ENCODE data around the gene GNS.

- TF ChIP-seq CTCF (IDR thresholded peaks at IDR 0.05) (no peak), POLR2A (IDR thresholded peaks at IDR 0.05) (no peak)
These were observed 41.4 kb upstream of the GNS start for GRCh38 chr12:64800640-64801039.

Data from testis (tissue), 2 donors.